Activated T-cell treated with anti-CD3 and anti-CD28 coated beads, Interleukin-2, amount 50 U/mL, for 4 hours (primary cell): ENCODE results near the gene CMSS1. TPM values are rescaled to one million over a fixed set of nuclear protein-coding genes. Genes with fewer than 3 reads are reported as not detected.
"Not testable (repeated sequence)": the region's sequence is repeated elsewhere in the genome, so short reads cannot be mapped to it uniquely, and the experiment has no call there.

Experiments
- ATAC-seq, 2 donors: fragments of 200-7000 bp; cut with Tn5 transposase; one replicate each; pipeline ENCODE4 v1.10.0; 2021
- DNase-seq: peaks from one replicate; pipeline ENCODE4 v3.0.0-alpha.2; 2020
- H3K27me3 Mint-ChIP-seq: one replicate; pipeline ENCODE4 v1.8.0; 2021; ENCODE audit warnings: low read depth, mixed read lengths
- H3K36me3 Mint-ChIP-seq: one replicate; pipeline ENCODE4 v1.8.0; 2022; ENCODE audit warnings: mixed read lengths; ENCODE audit not compliant: insufficient read depth
- H3K4me1 Mint-ChIP-seq: one replicate; pipeline ENCODE4 v1.8.0; 2021; ENCODE audit warnings: low read depth, mixed read lengths
- H3K4me3 Mint-ChIP-seq: one replicate; pipeline ENCODE4 v1.8.0; 2021; ENCODE audit warnings: mild to moderate bottlenecking, moderate library complexity, mixed read lengths
- H3K9me3 Mint-ChIP-seq: one replicate; pipeline ENCODE4 v1.8.0; 2021; ENCODE audit warnings: mixed read lengths
- total RNA-seq, 3 donors: library from RNA; stranded (reverse); gene quantifications; one replicate each; pipeline ENCODE4 v1.2.1, GENCODE V29; 2021

The CMSS1 gene
- total RNA-seq, 3 donors from 2014 or later, result 126 to 157 (median 136) TPM

GRCh38 chr3:99836681-99837080 lies 19.0 kb downstream of the CMSS1 start:
- Mint-ChIP-seq H3K4me1 (peaks cover 9% of the 10 kb centered on the region), H3K4me3 (no peak overlapping the region), H3K27me3 (no peaks in the 10 kb centered on the region), H3K9me3 (no peaks in the 10 kb centered on the region), H3K36me3 (peaks cover 3% of the 10 kb centered on the region)
- ATAC-seq (no peak), DNase-seq (no peak)

GRCh38 chr3:99837715-99838114 lies 20.1 kb downstream of the CMSS1 start:
- Mint-ChIP-seq H3K36me3 (peaks cover 3% of the 10 kb centered on the region), H3K4me1 (peaks cover 9% of the 10 kb centered on the region), H3K9me3 (no peaks in the 10 kb centered on the region), H3K27me3 (no peaks in the 10 kb centered on the region), H3K4me3 (no peak overlapping the region)
- ATAC-seq, result no peak
- no peak for DNase-seq

- ATAC-seq (no peak), DNase-seq (no peak)
- no peaks in the 10 kb centered on the region for H3K27me3 Mint-ChIP-seq
- peaks cover 3% of the 10 kb centered on the region for H3K36me3 Mint-ChIP-seq
- H3K4me1 Mint-ChIP-seq, result peaks cover 4% of the 10 kb centered on the region
- H3K9me3 Mint-ChIP-seq, result no peaks in the 10 kb centered on the region
- H3K4me3 Mint-ChIP-seq, result no peak overlapping the region
These were observed 21.1 kb downstream of the CMSS1 start for GRCh38 chr3:99838755-99839154.

- Mint-ChIP-seq H3K9me3 (no peaks in the 10 kb centered on the region), H3K4me3 (no peak overlapping the region), H3K36me3 (peaks cover 3% of the 10 kb centered on the region), H3K27me3 (no peaks in the 10 kb centered on the region), H3K4me1 (peaks cover 5% of the 10 kb centered on the region)
- ATAC-seq (no peak), DNase-seq (no peak)
These were observed 22.0 kb downstream of the CMSS1 start for GRCh38 chr3:99839613-99840012.

- H3K27me3 Mint-ChIP-seq, H3K9me3 Mint-ChIP-seq, ATAC-seq, H3K36me3 Mint-ChIP-seq, H3K4me3 Mint-ChIP-seq, DNase-seq: not testable (repeated sequence)
- H3K4me1 Mint-ChIP-seq, result peaks cover 16% of the 10 kb centered on the region
These were observed 24.3 kb downstream of the CMSS1 start for GRCh38 chr3:99841949-99842348.

- peaks cover 5% of the 10 kb centered on the region for H3K36me3 Mint-ChIP-seq
- H3K4me3 Mint-ChIP-seq, result no peak overlapping the region
- peaks cover 16% of the 10 kb centered on the region for H3K4me1 Mint-ChIP-seq
- H3K9me3 Mint-ChIP-seq, result no peaks in the 10 kb centered on the region
- DNase-seq (no peak), ATAC-seq (no peak)
- H3K27me3 Mint-ChIP-seq, result no peaks in the 10 kb centered on the region
These were observed 25.3 kb downstream of the CMSS1 start for GRCh38 chr3:99842826-99843589.

- Mint-ChIP-seq H3K27me3 (no peaks in the 10 kb centered on the region), H3K9me3 (no peaks in the 10 kb centered on the region), H3K4me1 (peaks cover 16% of the 10 kb centered on the region), H3K36me3 (peaks cover 5% of the 10 kb centered on the region), H3K4me3 (no peak overlapping the region)
- DNase-seq, result no peak
- ATAC-seq, result no peak
These were observed 26.1 kb downstream of the CMSS1 start for GRCh38 chr3:99843590-99844258.

GRCh38 chr3:99845331-99845730 lies 27.7 kb downstream of the CMSS1 start:
- no peak overlapping the region for H3K4me3 Mint-ChIP-seq
- peaks cover 5% of the 10 kb centered on the region for H3K36me3 Mint-ChIP-seq

GRCh38 chr3:99845999-99846398 lies 28.3 kb downstream of the CMSS1 start:
- Mint-ChIP-seq H3K36me3 (peaks cover 2% of the 10 kb centered on the region), H3K27me3 (no peaks in the 10 kb centered on the region)

More at GRCh38 chr3:99845331-99845730, 27.7 kb downstream of the CMSS1 start:
- Mint-ChIP-seq H3K9me3 (no peaks in the 10 kb centered on the region), H3K27me3 (no peaks in the 10 kb centered on the region), H3K4me1 (peaks cover 11% of the 10 kb centered on the region)
- ATAC-seq (no peak), DNase-seq (no peak)

GRCh38 chr3:99846477-99847160 lies 29.0 kb downstream of the CMSS1 start:
- Mint-ChIP-seq H3K36me3 (peaks cover 3% of the 10 kb centered on the region), H3K27me3 (no peaks in the 10 kb centered on the region), H3K4me1 (peaks cover 11% of the 10 kb centered on the region), H3K4me3 (no peak overlapping the region), H3K9me3 (no peaks in the 10 kb centered on the region)
- no peak for ATAC-seq
- DNase-seq, result no peak

More at GRCh38 chr3:99845999-99846398, 28.3 kb downstream of the CMSS1 start:
- Mint-ChIP-seq H3K4me3 (no peak overlapping the region), H3K9me3 (no peaks in the 10 kb centered on the region), H3K4me1 (peaks cover 11% of the 10 kb centered on the region)
- DNase-seq (no peak), ATAC-seq (no peak)

GRCh38 chr3:99848433-99848832 lies 30.8 kb downstream of the CMSS1 start:
- ATAC-seq, result no peak
- DNase-seq, result no peak

GRCh38 chr3:99850608-99851007 lies 32.9 kb downstream of the CMSS1 start:
- H3K9me3 Mint-ChIP-seq, result no peaks in the 10 kb centered on the region
- no peaks in the 10 kb centered on the region for H3K27me3 Mint-ChIP-seq
- H3K4me3 Mint-ChIP-seq, result no peak overlapping the region
- peaks cover 2% of the 10 kb centered on the region for H3K4me1 Mint-ChIP-seq
- no peak for DNase-seq
- no peak for ATAC-seq
- peaks cover 9% of the 10 kb centered on the region for H3K36me3 Mint-ChIP-seq

More at GRCh38 chr3:99848433-99848832, 30.8 kb downstream of the CMSS1 start:
- no peaks in the 10 kb centered on the region for H3K27me3 Mint-ChIP-seq
- no peaks in the 10 kb centered on the region for H3K9me3 Mint-ChIP-seq
- H3K4me1 Mint-ChIP-seq, result peaks cover 11% of the 10 kb centered on the region
- no peak overlapping the region for H3K4me3 Mint-ChIP-seq
- H3K36me3 Mint-ChIP-seq, result peaks cover 4% of the 10 kb centered on the region

GRCh38 chr3:99851955-99852354 lies 34.3 kb downstream of the CMSS1 start:
- H3K9me3 Mint-ChIP-seq, result no peaks in the 10 kb centered on the region
- H3K4me1 Mint-ChIP-seq, result peaks cover 2% of the 10 kb centered on the region
- H3K36me3 Mint-ChIP-seq, result peaks cover 14% of the 10 kb centered on the region
- no peak overlapping the region for H3K4me3 Mint-ChIP-seq
- DNase-seq (no peak), ATAC-seq (no peak)
- no peaks in the 10 kb centered on the region for H3K27me3 Mint-ChIP-seq

- peaks cover 14% of the 10 kb centered on the region for H3K36me3 Mint-ChIP-seq
- H3K4me1 Mint-ChIP-seq, result peaks cover 2% of the 10 kb centered on the region
- no peak for ATAC-seq
- H3K9me3 Mint-ChIP-seq, result no peaks in the 10 kb centered on the region
- DNase-seq, result no peak
- H3K4me3 Mint-ChIP-seq, result no peak overlapping the region
- H3K27me3 Mint-ChIP-seq, result no peaks in the 10 kb centered on the region
These were observed 35.2 kb downstream of the CMSS1 start for GRCh38 chr3:99852851-99853250.
